Measurements from ENCODE around the gene EFNA5.

- no peak for TF ChIP-seq EZH2 (IDR thresholded peaks at IDR 0.05; ENCODE audit: borderline replicate concordance, low read length)
- TF ChIP-seq, protein P1, sequence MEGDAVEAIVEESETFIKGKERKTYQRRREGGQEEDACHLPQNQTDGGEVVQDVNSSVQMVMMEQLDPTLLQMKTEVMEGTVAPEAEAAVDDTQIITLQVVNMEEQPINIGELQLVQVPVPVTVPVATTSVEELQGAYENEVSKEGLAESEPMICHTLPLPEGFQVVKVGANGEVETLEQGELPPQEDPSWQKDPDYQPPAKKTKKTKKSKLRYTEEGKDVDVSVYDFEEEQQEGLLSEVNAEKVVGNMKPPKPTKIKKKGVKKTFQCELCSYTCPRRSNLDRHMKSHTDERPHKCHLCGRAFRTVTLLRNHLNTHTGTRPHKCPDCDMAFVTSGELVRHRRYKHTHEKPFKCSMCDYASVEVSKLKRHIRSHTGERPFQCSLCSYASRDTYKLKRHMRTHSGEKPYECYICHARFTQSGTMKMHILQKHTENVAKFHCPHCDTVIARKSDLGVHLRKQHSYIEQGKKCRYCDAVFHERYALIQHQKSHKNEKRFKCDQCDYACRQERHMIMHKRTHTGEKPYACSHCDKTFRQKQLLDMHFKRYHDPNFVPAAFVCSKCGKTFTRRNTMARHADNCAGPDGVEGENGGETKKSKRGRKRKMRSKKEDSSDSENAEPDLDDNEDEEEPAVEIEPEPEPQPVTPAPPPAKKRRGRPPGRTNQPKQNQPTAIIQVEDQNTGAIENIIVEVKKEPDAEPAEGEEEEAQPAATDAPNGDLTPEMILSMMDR (IDR thresholded peaks at IDR 0.05; ENCODE audit: low read length) = no peak
Measured at GRCh38 chr5:107338335-107338734, 332.4 kb downstream of the EFNA5 start.

Measured in OCI-LY1 (cell line).